Mucosa of rectum (tissue), 2 donors: ENCODE data around the gene PLVAP.

Experiments used
- H3K27ac ChIP-seq, 2 donors: one replicate each; pipeline ENCODE4 v1.7.0; 2013; ENCODE audit warnings: inconsistent platforms in 2 of 2, low read depth in 2 of 2, low read length in 2 of 2
- H3K27me3 ChIP-seq, 2 donors: one replicate each; pipeline ENCODE4 v1.7.0; 2013; ENCODE audit warnings: low read length in 2 of 2; ENCODE audit not compliant: control insufficient read depth in 2 of 2, insufficient read depth in 2 of 2
- H3K36me3 ChIP-seq, 2 donors: one replicate each; pipeline ENCODE4 v1.7.0; 2013; ENCODE audit warnings: low read length in 2 of 2; ENCODE audit not compliant: control insufficient read depth in 2 of 2, insufficient read depth in 2 of 2
- H3K4me1 ChIP-seq, 2 donors: one replicate each; pipeline ENCODE4 v1.7.0; 2013; ENCODE audit warnings: low read length in 2 of 2, mild to moderate bottlenecking in 1 of 2; ENCODE audit not compliant: control insufficient read depth in 2 of 2, insufficient read depth in 2 of 2
- H3K4me3 ChIP-seq, 2 donors: one replicate each; pipeline ENCODE4 v1.7.0; 2013; ENCODE audit warnings: low read length in 2 of 2
- H3K9ac ChIP-seq, 2 donors: one replicate each; pipeline ENCODE4 v1.7.0; 2013; ENCODE audit warnings: low read length in 2 of 2, low read depth in 1 of 2, mild to moderate bottlenecking in 1 of 2
- H3K9me3 ChIP-seq, 2 donors: one replicate each; pipeline ENCODE4 v1.7.0; 2013; ENCODE audit warnings: low read length in 2 of 2; ENCODE audit not compliant: control insufficient read depth in 2 of 2
- donor health status: healthy.
- donor health status: Normal muscosa, but diverticular disease.

Gene PLVAP

GRCh38 chr19:17414097-17414496 is 37.0 kb upstream of the PLVAP start:
- no peak overlapping the region for H3K27ac ChIP-seq
- H3K4me1 ChIP-seq, result peaks cover 2% of the 10 kb centered on the region in 2 donors
- H3K9me3 ChIP-seq, result no peaks in the 10 kb centered on the region
- H3K27me3 ChIP-seq, result no peaks in the 10 kb centered on the region
- H3K9ac ChIP-seq, result no peak overlapping the region
- H3K4me3 ChIP-seq, result no peak overlapping the region
- peaks cover 0 to 2% of the 10 kb centered on the region in 2 donors for H3K36me3 ChIP-seq

DNA sequence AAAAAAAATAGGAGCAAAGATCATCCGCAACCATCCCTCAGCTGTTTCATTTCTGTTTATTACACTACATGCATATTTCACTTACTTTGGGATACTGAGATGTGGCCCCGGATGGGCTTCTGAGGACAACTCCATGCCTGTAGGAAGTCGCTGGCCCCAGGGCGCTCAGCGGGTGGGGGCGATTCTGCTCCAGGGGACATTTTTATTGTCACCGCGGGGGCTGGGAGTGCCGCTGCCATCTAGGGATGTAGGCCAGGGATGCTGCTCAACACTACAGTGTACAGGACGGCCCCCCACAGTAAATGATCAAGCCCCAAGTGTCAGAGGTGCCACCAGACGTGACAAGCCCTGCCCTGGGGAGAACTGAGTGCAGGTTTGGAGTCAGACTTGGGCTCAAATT is 34.7 kb upstream of the PLVAP start:
- H3K9ac ChIP-seq, result no peak overlapping the region
- H3K4me3 ChIP-seq, result no peak overlapping the region
- no peaks in the 10 kb centered on the region for H3K9me3 ChIP-seq
- H3K4me1 ChIP-seq, result no peaks in the 10 kb centered on the region
- H3K27me3 ChIP-seq, result no peaks in the 10 kb centered on the region
- H3K27ac ChIP-seq, result no peak overlapping the region
- peaks cover 0 to 2% of the 10 kb centered on the region in 2 donors for H3K36me3 ChIP-seq

DNA sequence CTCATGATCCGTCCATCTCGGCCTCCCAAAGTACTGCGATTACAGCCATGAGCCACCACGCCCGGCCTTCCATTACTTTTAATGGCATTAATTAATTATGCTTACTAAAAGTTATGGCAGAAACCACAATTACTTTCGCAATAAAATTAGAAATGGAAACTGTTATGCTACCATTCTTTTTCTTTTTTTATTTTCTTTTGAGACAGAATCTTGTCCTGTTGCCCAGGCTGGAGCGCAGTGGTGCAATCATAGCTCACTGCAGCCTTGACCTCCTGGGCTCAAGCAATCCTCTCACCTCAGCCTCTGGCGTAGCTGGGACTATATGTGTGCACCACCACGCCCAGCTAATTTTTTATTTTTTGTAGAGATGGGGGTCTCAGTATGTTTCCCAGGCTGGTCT is 32.8 kb upstream of the PLVAP start:
- H3K4me1 ChIP-seq, result peaks cover 4 to 6% of the 10 kb centered on the region in 2 donors
- no peak overlapping the region for H3K9ac ChIP-seq
- H3K27me3 ChIP-seq, result no peaks in the 10 kb centered on the region
- H3K4me3 ChIP-seq, result no peak overlapping the region
- no peaks in the 10 kb centered on the region for H3K9me3 ChIP-seq
- H3K36me3 ChIP-seq, result peaks cover 0 to 2% of the 10 kb centered on the region in 2 donors
- H3K27ac ChIP-seq, result no peak overlapping the region

DNA sequence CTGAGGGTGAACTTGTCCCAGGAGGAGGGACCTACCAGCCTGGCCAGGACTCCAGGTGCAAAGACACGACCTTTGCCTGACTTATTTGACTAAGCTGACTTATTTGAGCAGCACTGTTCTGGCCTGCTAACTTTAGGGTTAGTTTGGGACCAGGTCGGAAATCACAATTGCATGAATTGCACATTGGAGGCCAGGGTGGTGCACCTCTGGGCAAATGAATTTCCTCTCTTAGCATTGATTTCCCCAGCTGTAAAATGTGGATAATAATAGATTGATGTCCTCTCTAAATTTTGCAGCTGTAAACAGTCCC is 29.7 kb upstream of the PLVAP start:
- no peaks in the 10 kb centered on the region for H3K27me3 ChIP-seq
- H3K4me3 ChIP-seq, result peak overlapping the region in 1 of 2 donors; percentile 81
- H3K9me3 ChIP-seq, result no peaks in the 10 kb centered on the region
- H3K27ac ChIP-seq, result peak overlapping the region; percentile 80 to 93
- peak overlapping the region in 1 of 2 donors; percentile 10 for H3K9ac ChIP-seq
- no peaks in the 10 kb centered on the region for H3K36me3 ChIP-seq
- peaks cover 4 to 6% of the 10 kb centered on the region in 2 donors for H3K4me1 ChIP-seq

- Histone ChIP-seq H3K36me3 (no peaks in the 10 kb centered on the region), H3K9ac (peak overlapping the region; percentile 58 to 68), H3K27ac (peak overlapping the region; percentile 80 to 93), H3K27me3 (no peaks in the 10 kb centered on the region), H3K4me1 (peaks cover 4 to 6% of the 10 kb centered on the region in 2 donors), H3K9me3 (no peaks in the 10 kb centered on the region), H3K4me3 (peak overlapping the region; percentile 60 to 81)
Measured at GRCh38 chr19:17406046-17406886, 29.1 kb upstream of the PLVAP start.

- H3K9ac ChIP-seq, result peak within 1 kb of the TSS; percentile 58 to 68
- H3K4me1 ChIP-seq, result peaks cover 4 to 6% of the 10 kb centered on the region in 2 donors
- no peaks in the 10 kb centered on the region for H3K9me3 ChIP-seq
- no peaks in the 10 kb centered on the region for H3K36me3 ChIP-seq
- no peaks in the 10 kb centered on the region for H3K27me3 ChIP-seq
- H3K27ac ChIP-seq, result peak within 1 kb of the TSS; percentile 80 to 93
- peak within 1 kb of the TSS; percentile 60 to 81 for H3K4me3 ChIP-seq
Measured at GRCh38 chr19:17405250-17406045, 28.3 kb upstream of the PLVAP start, which contains the start of gene BST2. TSS of gene BST2 (minus strand) at chr19:17405630. CDS start at chr19:17405575, 55 bp downstream.

DNA sequence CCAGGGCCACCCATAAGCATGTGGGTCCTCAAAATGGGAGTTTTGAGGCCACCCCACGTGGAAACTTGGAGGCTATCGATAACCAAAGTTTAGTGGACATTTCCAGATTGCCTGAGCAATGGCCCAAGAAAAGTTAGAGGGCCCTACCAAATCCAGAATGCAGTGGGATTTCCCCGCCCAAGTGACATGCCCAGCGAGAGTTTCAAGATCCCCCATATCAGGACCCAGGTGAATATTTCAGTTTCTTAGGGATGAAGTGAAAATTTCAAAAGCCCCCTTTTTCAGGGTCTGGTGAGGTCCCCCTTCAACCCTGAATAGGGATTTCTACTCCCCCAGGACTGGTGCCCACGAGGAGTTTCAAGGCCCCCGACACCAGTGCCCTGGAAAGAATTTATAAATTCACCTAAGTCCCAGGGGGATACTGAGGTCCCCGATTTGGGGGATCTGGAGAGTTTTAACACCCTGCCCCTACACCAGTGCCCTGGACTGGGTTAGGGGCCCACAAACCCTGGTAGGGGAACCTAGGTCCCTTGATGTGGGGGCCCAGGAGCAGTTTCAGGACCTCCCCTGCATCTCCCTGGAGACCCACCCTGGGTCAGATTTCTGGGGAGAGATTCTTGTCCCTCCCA is 27.6 kb upstream of the PLVAP start:
- H3K27me3 ChIP-seq, result no peaks in the 10 kb centered on the region
- H3K9ac ChIP-seq, result peak overlapping the region; percentile 52 to 58
- no peaks in the 10 kb centered on the region for H3K9me3 ChIP-seq
- peak overlapping the region; percentile 60 to 81 for H3K4me3 ChIP-seq
- peaks cover 4 to 6% of the 10 kb centered on the region in 2 donors for H3K4me1 ChIP-seq
- H3K36me3 ChIP-seq, result no peaks in the 10 kb centered on the region
- H3K27ac ChIP-seq, result peak overlapping the region; percentile 80 to 93

GRCh38 chr19:17404015-17404414 is 26.9 kb upstream of the PLVAP start:
- H3K36me3 ChIP-seq, result no peaks in the 10 kb centered on the region
- peak overlapping the region in 1 of 2 donors; percentile 52 for H3K27ac ChIP-seq
- no peaks in the 10 kb centered on the region for H3K27me3 ChIP-seq
- H3K9me3 ChIP-seq, result no peaks in the 10 kb centered on the region
- H3K4me3 ChIP-seq, result peak overlapping the region; percentile 14 to 81
- H3K9ac ChIP-seq, result no peak overlapping the region
- H3K4me1 ChIP-seq, result peaks cover 4 to 6% of the 10 kb centered on the region in 2 donors

- H3K4me1 ChIP-seq, result peaks cover 4 to 6% of the 10 kb centered on the region in 2 donors
- H3K36me3 ChIP-seq, result no peaks in the 10 kb centered on the region
- no peak overlapping the region for H3K4me3 ChIP-seq
- H3K27ac ChIP-seq, result no peak overlapping the region
- H3K9ac ChIP-seq, result no peak overlapping the region
- H3K27me3 ChIP-seq, result no peaks in the 10 kb centered on the region
- no peaks in the 10 kb centered on the region for H3K9me3 ChIP-seq
Measured at GRCh38 chr19:17402982-17403855, 26.1 kb upstream of the PLVAP start.
